SK-N-MC (cell line): Measurements from ENCODE around the gene DYTN.

Source experiments
- DNase-seq: peaks from one replicate; pipeline ENCODE4 v3.0.0-alpha.2; 2011; ENCODE audit warnings: low read depth, low spot score
- H3K27ac ChIP-seq: fragments of 200-600 bp; sonication (generic); 2 replicates; pipeline ENCODE4 v1.5.1; 2016; ENCODE audit warnings: mixed run types
- H3K36me3 ChIP-seq: fragments of 200-600 bp; sonication (generic); 2 replicates; pipeline ENCODE4 v1.6.1; 2017; ENCODE audit warnings: antibody characterized with exemption, low read length, mixed read lengths; ENCODE audit not compliant: insufficient read depth
- H3K4me3 ChIP-seq: fragments of 200-600 bp; sonication (generic); 2 replicates; pipeline ENCODE4 v1.5.1; 2016
- H3K9ac ChIP-seq: fragments of 200-600 bp; sonication (generic); 2 replicates; pipeline ENCODE4 v1.8.0; 2017; ENCODE audit warnings: mixed run types, mixed read lengths; ENCODE audit not compliant: insufficient read length
- H3K9me3 ChIP-seq: fragments of 200-600 bp; sonication (generic); 2 replicates; pipeline ENCODE4 v1.6.1; 2017; ENCODE audit warnings: low read depth, mild to moderate bottlenecking, antibody characterized with exemption, low read length, moderate library complexity, mixed read lengths
- EZH2 ChIP-seq: fragments of 200-600 bp; sonication (generic); IDR thresholded peaks from one replicate; pipeline ENCODE4 v1.6.1; 2017; ENCODE audit warnings: antibody characterized with exemption
- FOXP2 ChIP-seq: optimal IDR thresholded peaks from 2 replicates; pipeline ENCODE3; 2011; ENCODE audit warnings: mild to moderate bottlenecking, moderate library complexity; ENCODE audit not compliant: insufficient read depth; ENCODE audit errors: extremely low read length, control extremely low read depth
- POLR2AphosphoS5 ChIP-seq: IDR thresholded peaks from 2 replicates; pipeline ENCODE4 v1.6.1; 2012; ENCODE audit warnings: mild to moderate bottlenecking, low read depth, low read length, borderline replicate concordance

Gene DYTN

DNA sequence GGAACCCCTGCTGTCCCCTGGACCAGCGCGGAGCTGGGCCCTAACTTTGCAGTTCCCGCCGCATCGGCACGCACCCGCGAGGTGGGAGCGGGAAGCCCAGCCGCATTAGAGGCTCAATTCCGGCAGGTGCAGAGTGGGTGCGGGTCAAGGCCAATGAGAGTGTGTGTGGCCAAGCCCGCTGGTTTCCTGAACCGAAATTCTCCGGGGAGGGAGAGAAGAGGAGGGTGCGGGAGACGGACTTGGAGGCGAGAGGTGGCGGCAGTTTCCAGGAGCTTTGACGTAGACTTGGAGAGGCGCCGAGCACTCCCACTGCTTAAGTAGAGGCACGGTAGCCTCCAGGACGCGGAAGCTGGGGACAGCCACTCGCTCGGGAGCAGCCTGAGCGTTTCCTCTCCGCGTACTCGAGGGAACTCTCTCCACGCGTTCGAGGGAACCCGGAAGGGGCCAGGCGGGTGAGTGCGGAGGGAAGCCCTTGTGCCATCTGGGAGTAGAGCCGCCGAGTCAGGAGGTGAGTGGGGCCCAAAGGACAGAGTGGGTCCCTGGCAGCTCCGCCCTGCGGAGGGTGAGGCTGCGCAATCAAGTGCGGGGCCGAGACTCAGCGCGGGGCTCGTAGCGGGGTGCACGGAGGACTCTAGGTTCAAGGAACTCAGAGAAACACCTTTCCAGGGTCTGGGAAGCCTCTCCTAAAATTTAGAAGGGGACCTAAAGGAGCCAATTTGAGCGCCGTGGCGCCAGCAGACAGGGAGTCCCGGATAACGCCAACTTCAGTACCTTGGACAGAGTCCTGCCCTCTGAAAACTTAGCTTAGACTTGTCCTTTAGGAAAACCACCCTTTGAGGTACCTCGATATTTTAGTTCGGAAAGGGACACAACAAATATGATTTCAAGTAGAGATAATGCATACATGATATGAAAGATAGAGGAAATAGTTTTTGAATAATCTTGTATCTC lies 75.8 kb downstream of the DYTN start, which contains the start of gene FAM237A:
Gene FAM237A, plus strand, starts transcription at position 413 of the 951 bp plus-strand sequence. CDS start 1,750 bp downstream, outside the sequence.
- TF ChIP-seq EZH2 (no peak), FOXP2 (no peak), POLR2AphosphoS5 (no peak)
- no peaks in the 10 kb centered on the region for H3K36me3 ChIP-seq
- no peak within 1 kb of the TSS for H3K9ac ChIP-seq
- peak; percentile 50 for DNase-seq
- H3K9me3 ChIP-seq, result no peaks in the 10 kb centered on the region
- H3K4me3 ChIP-seq, result no peak within 1 kb of the TSS
- no peak within 1 kb of the TSS for H3K27ac ChIP-seq

DNA sequence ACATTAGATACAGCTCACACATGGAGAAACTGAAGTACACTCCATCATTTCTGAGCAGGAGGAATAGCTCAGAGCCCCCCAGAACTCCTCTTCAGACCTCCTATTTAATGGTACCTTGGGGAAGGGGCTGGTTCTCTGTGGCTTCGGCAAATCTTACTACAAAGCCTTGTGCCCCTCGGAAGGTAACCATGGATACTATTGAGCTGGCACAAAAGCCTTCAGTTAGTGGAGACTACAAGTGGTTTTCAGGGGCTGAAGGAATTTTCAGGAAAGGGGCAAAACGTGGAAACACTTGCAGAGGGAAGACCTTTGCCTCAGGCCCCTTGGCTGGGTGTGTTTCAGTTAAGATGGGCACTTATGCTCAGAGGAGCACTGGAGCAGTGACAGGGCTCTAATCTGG lies 77.0 kb downstream of the DYTN start:
- Histone ChIP-seq H3K9ac (no peak overlapping the region), H3K27ac (no peak overlapping the region), H3K4me3 (no peak overlapping the region), H3K9me3 (no peaks in the 10 kb centered on the region), H3K36me3 (no peaks in the 10 kb centered on the region)
- TF ChIP-seq POLR2AphosphoS5 (no peak), EZH2 (no peak), FOXP2 (no peak)
- no peak for DNase-seq

DNA sequence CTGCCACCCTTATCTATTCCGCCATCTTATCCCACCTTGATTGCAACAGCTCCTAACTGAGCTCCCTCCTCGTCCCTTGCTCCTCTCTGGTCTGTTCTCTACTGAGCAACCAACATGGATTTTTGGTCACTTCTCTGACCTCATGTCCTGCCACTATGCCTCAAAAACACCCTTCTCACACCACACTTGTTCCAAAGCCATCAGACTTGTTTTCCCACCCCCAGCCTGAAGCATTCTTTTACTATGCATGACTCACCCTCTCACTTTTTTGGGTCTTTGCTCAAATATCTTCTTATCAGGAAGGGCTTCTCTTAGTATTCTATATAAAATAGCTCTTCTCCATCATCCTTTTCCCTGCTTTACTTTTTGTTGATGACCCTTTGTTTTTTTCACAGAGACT lies 78.6 kb downstream of the DYTN start:
- Histone ChIP-seq H3K9ac (no peak overlapping the region), H3K9me3 (no peaks in the 10 kb centered on the region), H3K4me3 (no peak overlapping the region), H3K27ac (no peak overlapping the region), H3K36me3 (no peaks in the 10 kb centered on the region)
- TF ChIP-seq FOXP2 (no peak), POLR2AphosphoS5 (no peak), EZH2 (no peak)
- DNase-seq, result no peak

DNA sequence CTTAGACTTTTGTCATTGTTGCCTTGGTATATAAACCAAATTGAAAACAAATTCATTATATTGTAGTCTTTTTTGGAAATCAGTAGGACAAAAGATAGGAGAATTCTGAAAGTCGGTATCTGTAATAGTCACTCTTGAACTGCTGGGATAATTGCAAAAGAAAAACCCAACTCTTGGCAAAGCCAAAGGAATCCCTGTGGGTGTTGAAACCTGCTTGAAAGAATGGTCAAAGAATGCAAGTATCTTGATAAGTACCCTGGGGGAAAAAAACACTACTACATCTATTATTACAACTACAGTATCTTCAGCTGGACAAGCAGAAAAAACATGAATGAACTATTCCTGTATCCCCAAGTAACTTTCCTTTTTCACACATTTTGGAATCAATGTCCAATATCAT lies 83.2 kb downstream of the DYTN start:
- no peak for DNase-seq
- no peak overlapping the region for H3K9ac ChIP-seq
- H3K9me3 ChIP-seq, result no peaks in the 10 kb centered on the region
- H3K4me3 ChIP-seq, result no peak overlapping the region
- TF ChIP-seq POLR2AphosphoS5, result no peak
- no peak for TF ChIP-seq EZH2
- TF ChIP-seq FOXP2, result no peak
- H3K36me3 ChIP-seq, result no peaks in the 10 kb centered on the region
- no peak overlapping the region for H3K27ac ChIP-seq

DNA sequence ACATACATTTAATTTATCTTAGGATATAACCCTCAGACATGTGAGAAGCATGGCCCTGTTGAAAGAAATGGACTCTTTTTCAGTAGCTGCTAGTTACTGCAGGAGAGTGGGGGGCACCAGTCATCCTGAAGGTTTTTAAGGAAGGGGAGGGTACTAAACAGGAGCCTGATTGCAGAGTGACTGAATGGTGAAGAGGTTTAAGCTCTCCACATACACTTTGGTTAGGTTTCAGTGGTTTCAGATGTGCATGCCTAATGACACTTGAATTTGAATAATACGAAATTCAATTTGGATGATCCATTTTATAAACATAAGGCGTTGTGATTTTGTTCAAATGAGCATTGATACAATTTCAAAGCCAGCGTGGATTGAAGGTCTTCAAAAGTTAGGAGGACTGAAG lies 86.9 kb downstream of the DYTN start:
- Histone ChIP-seq H3K9ac (no peak overlapping the region), H3K4me3 (no peak overlapping the region), H3K36me3 (no peaks in the 10 kb centered on the region), H3K27ac (no peak overlapping the region), H3K9me3 (no peaks in the 10 kb centered on the region)
- TF ChIP-seq EZH2 (no peak), POLR2AphosphoS5 (no peak), FOXP2 (no peak)
- DNase-seq, result no peak

DNA sequence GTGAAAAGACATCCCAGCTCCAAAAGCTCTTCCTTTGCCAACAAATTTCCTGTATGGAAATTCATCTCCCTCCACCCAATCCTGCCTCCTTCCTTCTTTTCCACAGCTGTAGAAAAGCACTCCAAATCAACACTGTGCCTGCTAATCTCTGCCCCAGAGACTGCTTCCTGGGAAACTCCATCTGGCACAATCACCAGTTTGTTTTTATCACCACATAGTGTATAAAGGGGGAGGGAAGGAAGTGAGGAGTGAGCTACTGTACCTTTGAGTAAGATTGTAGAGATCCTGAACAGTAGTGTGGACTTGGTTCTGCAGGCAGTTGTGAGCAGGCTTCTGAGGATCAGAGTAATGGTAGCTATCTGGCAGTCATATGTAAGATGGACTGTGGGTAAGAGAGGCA lies 90.6 kb downstream of the DYTN start:
- DNase-seq, result no peak

DNA sequence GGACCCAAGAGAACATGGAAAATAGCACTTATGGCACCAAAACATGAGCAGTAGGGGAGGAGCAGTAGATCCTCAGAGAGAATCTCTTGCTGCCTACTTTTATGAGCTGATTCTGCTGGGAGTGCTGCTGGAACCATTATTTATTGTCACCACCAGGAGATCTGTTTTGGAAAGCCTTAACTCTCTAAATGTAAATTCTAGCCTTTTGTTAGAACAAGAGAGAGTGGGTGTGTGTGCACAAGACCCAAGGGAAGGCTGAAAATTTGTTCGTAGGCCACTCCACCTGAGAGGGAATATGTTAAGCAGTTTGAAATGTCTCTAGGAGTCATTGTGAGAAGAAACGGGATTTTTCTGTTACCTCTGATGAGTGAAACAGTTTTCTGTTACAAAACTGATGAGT lies 92.1 kb downstream of the DYTN start:
- no peaks in the 10 kb centered on the region for H3K36me3 ChIP-seq
- H3K27ac ChIP-seq, result no peak overlapping the region
- no peak for DNase-seq
- H3K9me3 ChIP-seq, result no peaks in the 10 kb centered on the region
- TF ChIP-seq FOXP2, result no peak
- no peak for TF ChIP-seq POLR2AphosphoS5
- no peak for TF ChIP-seq EZH2
- H3K4me3 ChIP-seq, result no peak overlapping the region
- no peak overlapping the region for H3K9ac ChIP-seq

More for the DNA sequence above, 90.6 kb downstream of the DYTN start:
- no peaks in the 10 kb centered on the region for H3K9me3 ChIP-seq
- H3K9ac ChIP-seq, result no peak overlapping the region
- H3K36me3 ChIP-seq, result no peaks in the 10 kb centered on the region
- no peak for TF ChIP-seq POLR2AphosphoS5
- TF ChIP-seq FOXP2, result no peak
- no peak for TF ChIP-seq EZH2
- H3K27ac ChIP-seq, result no peak overlapping the region
- H3K4me3 ChIP-seq, result no peak overlapping the region

DNA sequence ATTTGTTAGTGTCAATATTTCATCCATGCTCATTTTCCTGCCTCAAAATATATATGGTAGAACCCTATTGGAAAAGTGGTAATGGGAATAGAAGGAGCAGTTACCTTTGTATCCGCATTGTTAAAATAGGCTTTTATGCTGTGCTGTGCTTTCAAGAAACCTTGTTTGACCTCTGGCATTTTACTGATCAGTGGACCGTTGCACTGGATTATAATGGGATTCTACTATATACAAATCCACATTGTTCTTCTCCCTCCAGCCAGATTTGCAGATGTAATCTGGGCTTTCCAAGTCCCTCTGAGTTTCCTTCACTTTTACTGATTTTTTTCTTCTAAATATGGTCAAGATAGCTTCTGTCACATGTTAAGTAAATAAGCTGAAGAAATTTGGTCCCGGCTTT lies 99.2 kb downstream of the DYTN start:
- Histone ChIP-seq H3K9me3 (no peaks in the 10 kb centered on the region), H3K4me3 (no peak overlapping the region), H3K36me3 (no peaks in the 10 kb centered on the region), H3K27ac (no peak overlapping the region), H3K9ac (no peak overlapping the region)
- no peak for DNase-seq
- TF ChIP-seq FOXP2 (no peak), POLR2AphosphoS5 (no peak), EZH2 (no peak)

DNA sequence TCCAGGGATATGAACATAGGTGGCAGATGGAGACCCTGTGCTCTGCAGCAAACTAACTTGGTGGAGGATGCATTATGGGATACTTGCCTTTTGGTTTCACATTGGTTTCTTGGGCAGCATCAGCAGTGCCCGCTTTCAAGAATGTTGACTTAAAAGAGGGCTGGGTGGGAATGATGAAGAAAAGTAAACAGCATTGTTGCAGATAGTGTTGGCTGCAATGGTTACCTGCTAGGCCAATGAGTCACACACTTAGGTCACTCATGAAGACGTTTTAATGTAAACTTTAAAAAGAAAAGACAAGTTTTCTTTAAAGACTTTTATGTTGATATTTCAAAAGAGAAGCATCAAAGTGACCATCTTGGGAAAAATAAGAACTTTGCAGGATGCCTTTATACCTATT lies 102.0 kb downstream of the DYTN start:
- no peak overlapping the region for H3K9ac ChIP-seq
- no peak for TF ChIP-seq POLR2AphosphoS5
- TF ChIP-seq EZH2, result no peak
- TF ChIP-seq FOXP2, result no peak
- no peak for DNase-seq
- no peak overlapping the region for H3K27ac ChIP-seq
- no peaks in the 10 kb centered on the region for H3K36me3 ChIP-seq
- H3K9me3 ChIP-seq, result no peaks in the 10 kb centered on the region
- no peak overlapping the region for H3K4me3 ChIP-seq
